Measurements from ENCODE around the gene TBC1D4. TPM values are rescaled to one million over a fixed set of nuclear protein-coding genes. Genes with fewer than 3 reads are reported as not detected.

The TBC1D4 gene
- total and polyA plus RNA-seq, 10 of the 15 experiments (the other 5 are each of a cell fraction or from before 2014, with no cell fraction given), result 11.0 to 38.6 (median 25.5) TPM

DNA sequence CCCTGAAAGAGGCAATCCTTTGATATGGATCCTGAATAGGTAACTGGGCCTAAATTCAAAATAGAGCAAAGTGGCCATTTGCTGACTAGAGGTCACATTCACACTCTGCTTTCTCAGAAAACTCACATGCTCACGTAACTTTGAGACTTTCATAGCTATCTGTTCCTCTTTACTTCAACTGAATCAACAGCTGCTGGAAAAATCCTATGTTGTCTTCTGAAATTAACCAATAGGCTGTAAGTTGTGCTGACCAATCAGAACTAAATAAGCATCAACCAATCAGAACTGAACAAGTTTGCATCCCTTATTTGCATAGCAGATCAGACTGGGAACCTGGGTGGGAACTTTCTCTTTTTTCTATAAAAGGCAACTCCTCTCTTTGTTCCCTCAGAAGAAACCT, 24.0 kb upstream of the TBC1D4 start (continued):
- no peak for TF ChIP-seq HCFC1 (IDR thresholded peaks at IDR 0.05; ENCODE audit: low read length)
- no peak for TF ChIP-seq SUZ12 (IDR thresholded peaks at IDR 0.05; ENCODE audit: unreplicated experiment)
- TF ChIP-seq ATF7 (IDR thresholded peaks at IDR 0.05; ENCODE audit: low read depth), result no peak
- no peak for TF ChIP-seq PBX3 (IDR thresholded peaks at IDR 0.05; ENCODE audit: insufficient replicate concordance, low read depth, low read length)
- no peak for TF ChIP-seq HDAC2 (IDR thresholded peaks at IDR 0.05)
- no peak for TF ChIP-seq CBX5 (IDR thresholded peaks at IDR 0.05; ENCODE audit: low read depth)
- TF ChIP-seq NFYB (IDR thresholded peaks at IDR 0.05; ENCODE audit: insufficient read depth, low read depth, low read length), result no peak
- TF ChIP-seq MTA3 (IDR thresholded peaks at IDR 0.05; ENCODE audit: borderline replicate concordance, low read length), result no peak

DNA sequence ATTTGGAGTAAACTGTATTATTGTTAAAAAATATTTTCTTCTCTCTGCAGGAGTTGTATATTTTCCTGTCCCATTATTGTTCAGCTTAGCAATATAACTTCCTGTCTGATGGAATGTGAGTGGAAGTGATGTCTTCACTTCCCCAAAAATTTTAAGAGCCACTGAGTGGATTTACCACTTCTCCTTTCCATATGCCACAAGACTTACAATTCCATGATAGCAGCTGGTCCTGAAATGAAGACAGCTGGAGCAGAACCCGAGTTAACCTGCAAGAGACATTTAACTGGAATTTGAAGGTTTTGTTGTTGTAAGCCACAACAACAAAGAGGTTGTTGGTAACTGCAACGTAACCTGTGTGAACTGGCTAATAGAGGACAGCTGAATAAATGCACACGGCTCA, 23.4 kb upstream of the TBC1D4 start:
- ATAC-seq (no peak), DNase-seq (ENCODE audit: low read depth, low spot score) (no peak), FAIRE-seq (peak; percentile 18)
- no peak overlapping the region for H3K4me3 ChIP-seq
- ChIA-PET POLR2A (no interaction called here), SMC1A (ENCODE audit: uncharacterized antibody, unreplicated experiment) (interaction anchor here (0.6 to 1.8 kb wide), 4 partner anchors 9 to 172 kb away, joined by 3 to 5 read pairs (median 4); no protein-coding TSS in a partner anchor), RAD21 (ENCODE audit: unreplicated experiment) (no interaction called here), CTCF (interaction anchor here (0.7 to 1.8 kb wide), 3 partner anchors 14 to 143 kb away, joined by 3 to 5 read pairs (median 5); partner anchors contain the start of gene TBC1D4)
- intact Hi-C loops (cut with micrococcal nuclease; ENCODE audit: unreplicated experiment) (no loop called here), in situ Hi-C loops (cut with MboI) (no loop called here)
- H3K27ac ChIP-seq (ENCODE audit: control insufficient read depth, insufficient read depth), result no peak overlapping the region
- WGBS (ENCODE audit: insufficient coverage, insufficient replicate concordance, low lambda C conversion rate, missing lambda C conversion rate), result 49% methylated on average over 3 of the region's 3 CpGs
- no peak overlapping the region for H2AFZ ChIP-seq (ENCODE audit: control insufficient read depth, low read depth, low read length)
- no peaks in the 10 kb centered on the region for H3K79me2 ChIP-seq (ENCODE audit: control insufficient read depth, insufficient read depth, low read length)
- no TSS peak for BruUV-seq (replicated peaks)
- no peak overlapping the region for H3K9ac ChIP-seq (ENCODE audit: control insufficient read depth, insufficient read depth, low read length)
- TF ChIP-seq IKZF1 (conservative IDR thresholded peaks at IDR 0.05) (0 out of 2 replicates have a peak, but pooled peaks have one; percentile 13), ATF2 (IDR thresholded peaks at IDR 0.05; ENCODE audit: low read length) (0 out of 2 replicates have a peak, but pooled peaks have one; percentile 15), MXI1 (IDR thresholded peaks at IDR 0.05; ENCODE audit: low read depth, low read length) (no peak), SPI1 (IDR thresholded peaks at IDR 0.05; ENCODE audit: borderline replicate concordance, insufficient read depth, low read depth, low read length) (peak; percentile 71)
- H4K20me1 ChIP-seq (ENCODE audit: control insufficient read depth, insufficient read depth), result no peaks in the 10 kb centered on the region
- H3K36me3 ChIP-seq (ENCODE audit: control insufficient read depth in 2 of 2, insufficient read depth in 2 of 2, low read length in 1 of 2), result no peaks in the 10 kb centered on the region
- H3K4me1 ChIP-seq (ENCODE audit: control insufficient read depth, insufficient read depth, low read length), result peaks cover 3% of the 10 kb centered on the region; the same call in 1 of the 2 replicates
- H3K27me3 ChIP-seq (replicated peaks in 1 of 2; ENCODE audit: control insufficient read depth in 2 of 2, insufficient read depth in 2 of 2, low read length in 1 of 2), result no peaks in the 10 kb centered on the region
- H3K9me3 ChIP-seq (replicated peaks; ENCODE audit: control insufficient read depth, insufficient read depth, low read length), result no peaks in the 10 kb centered on the region; the same call in 1 of the 3 replicates
- H3K4me2 ChIP-seq (ENCODE audit: control insufficient read depth, insufficient read depth), result no peak overlapping the region

Measured in GM12878 (cell line).